GM19023 (cell line): Measurements from ENCODE around the gene PNISR.

Experiments used
- ATAC-seq: cut with Tn5 transposase; IDR thresholded peaks from one replicate; pipeline ENCODE4 v1.9.1; 2021; ENCODE audit warnings: mild to moderate bottlenecking, moderate library complexity; ENCODE audit not compliant: unreplicated experiment

PNISR gene

DNA sequence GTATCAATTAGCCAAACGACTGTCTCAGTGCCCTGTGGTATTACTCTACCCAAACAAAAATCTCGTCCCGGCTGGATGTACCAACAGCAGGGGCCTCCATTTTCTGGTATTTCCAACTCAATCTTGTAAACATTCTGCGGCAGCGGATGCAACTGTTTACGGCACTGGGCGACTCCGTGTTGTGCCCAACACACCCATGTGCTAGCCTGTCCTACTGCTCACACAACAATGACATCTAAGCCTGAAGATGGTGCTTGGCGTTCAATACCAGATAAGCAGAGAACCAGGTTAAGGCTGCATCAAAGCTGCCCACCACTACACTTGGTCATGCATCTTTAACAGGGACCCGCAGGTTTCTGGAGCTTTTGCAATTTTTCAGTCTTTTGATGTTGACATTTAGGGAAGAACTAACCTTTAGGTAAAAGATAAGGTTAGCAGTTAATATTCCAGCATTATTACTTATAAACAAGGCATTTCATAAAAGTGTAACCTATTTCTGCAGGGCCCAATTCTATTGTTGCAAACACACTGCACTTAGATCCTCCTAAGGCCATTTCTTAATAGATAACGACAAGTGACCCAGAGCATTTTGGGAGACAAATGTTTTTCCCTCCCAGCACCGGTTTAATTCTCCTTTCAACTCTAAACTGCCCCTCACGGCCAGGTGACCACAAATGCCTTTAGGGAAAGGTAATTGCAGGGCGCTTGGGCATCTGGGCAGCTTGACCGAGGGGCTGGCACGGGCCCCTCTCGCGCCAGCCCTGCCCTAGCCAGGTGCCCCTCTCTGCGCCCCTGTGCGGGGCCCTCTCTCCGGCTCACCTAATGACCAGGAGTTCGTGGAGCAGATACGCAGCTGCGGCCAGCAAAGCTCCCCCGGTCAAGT is 76.6 kb downstream of the PNISR start:
- ATAC-seq: no peak
